GM18498 (cell line): ENCODE data around the gene TBC1D3C.
"Not testable (repeated sequence)": the region's sequence is repeated elsewhere in the genome, so short reads cannot be mapped to it uniquely, and the experiment has no call there.

ENCODE experiments used
- ATAC-seq: cut with Tn5 transposase; IDR thresholded peaks from one replicate; pipeline ENCODE4 v1.9.1; 2021; ENCODE audit warnings: mild to moderate bottlenecking, moderate library complexity; ENCODE audit not compliant: unreplicated experiment

Gene TBC1D3C

GRCh38 chr17:38068534-38068933 is at the start of gene TBC1D3C:
TBC1D3C (minus strand) TSS chr17:38068634; CDS start chr17:38067066, 1,568 bp downstream.
- not testable (repeated sequence) for ATAC-seq

DNA sequence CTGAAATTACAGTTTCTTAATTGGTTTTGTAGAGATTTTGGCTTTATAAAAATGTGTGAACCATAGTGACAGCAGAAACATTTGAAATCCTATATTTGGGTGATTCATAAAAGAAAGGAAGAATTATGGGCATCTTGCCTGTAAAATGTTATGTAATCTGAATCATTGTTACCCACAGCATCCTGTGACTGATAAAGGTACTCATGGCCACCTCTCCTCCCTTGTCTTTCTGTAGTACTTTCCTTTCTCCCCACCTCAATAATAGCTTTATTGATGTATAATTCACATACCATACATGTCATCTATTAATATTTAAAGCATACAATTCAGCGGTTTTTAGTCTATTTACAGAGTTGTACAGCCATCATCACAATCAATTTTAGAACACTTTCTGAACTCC is 30.8 kb upstream of the TBC1D3C start:
- not testable (repeated sequence) for ATAC-seq

DNA sequence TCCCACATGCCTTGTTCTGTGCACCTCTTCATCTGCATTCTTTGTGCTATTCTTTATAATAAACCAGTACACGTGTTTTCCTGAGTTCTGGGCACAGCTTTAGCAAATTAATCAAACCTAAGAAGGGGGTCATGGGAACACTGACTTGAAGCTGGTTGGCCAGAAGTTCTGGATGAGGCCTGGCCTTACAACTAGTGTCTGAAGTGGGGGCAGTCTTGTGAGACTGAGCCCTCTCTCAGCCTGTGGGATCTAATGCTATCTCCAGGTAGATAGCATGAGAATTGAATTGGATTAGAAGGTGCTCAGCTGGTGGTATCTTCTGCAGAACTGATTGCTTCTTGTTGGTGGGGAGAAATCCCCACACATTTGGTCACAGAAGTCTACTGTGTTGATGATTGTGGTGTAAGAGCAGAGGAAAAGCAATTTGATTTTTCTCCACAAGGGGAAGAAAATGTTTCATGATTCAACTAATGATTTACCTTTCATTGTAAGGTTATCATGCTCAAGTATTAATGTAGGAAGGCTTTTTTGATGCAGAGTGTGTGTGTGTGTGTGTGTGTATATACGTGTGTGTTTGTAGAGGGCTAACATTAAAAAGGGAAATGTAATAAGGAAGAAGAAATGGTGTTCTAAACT is 25.7 kb upstream of the TBC1D3C start:
- ATAC-seq: not testable (repeated sequence)

- not testable (repeated sequence) for ATAC-seq
Observed at GRCh38 chr17:38088120-38088519, 19.7 kb upstream of the TBC1D3C start.

- not testable (repeated sequence) for ATAC-seq
Observed at GRCh38 chr17:38087344-38087743, 18.9 kb upstream of the TBC1D3C start.
